GM19023 (cell line): ENCODE results near the gene SSR1.
"Not testable (repeated sequence)": the region's sequence is repeated elsewhere in the genome, so short reads cannot be mapped to it uniquely, and the experiment has no call there.

ENCODE experiments used
- ATAC-seq: cut with Tn5 transposase; IDR thresholded peaks from one replicate; pipeline ENCODE4 v1.9.1; 2021; ENCODE audit warnings: mild to moderate bottlenecking, moderate library complexity; ENCODE audit not compliant: unreplicated experiment

The SSR1 gene

GRCh38 chr6:7319406-7319805 lies 6.4 kb upstream of the SSR1 start:
- not testable (repeated sequence) for ATAC-seq

GRCh38 chr6:7317538-7317937 lies 4.5 kb upstream of the SSR1 start:
- no peak for ATAC-seq

- no peak for ATAC-seq
Observed at GRCh38 chr6:7316658-7317533, 3.9 kb upstream of the SSR1 start.

DNA sequence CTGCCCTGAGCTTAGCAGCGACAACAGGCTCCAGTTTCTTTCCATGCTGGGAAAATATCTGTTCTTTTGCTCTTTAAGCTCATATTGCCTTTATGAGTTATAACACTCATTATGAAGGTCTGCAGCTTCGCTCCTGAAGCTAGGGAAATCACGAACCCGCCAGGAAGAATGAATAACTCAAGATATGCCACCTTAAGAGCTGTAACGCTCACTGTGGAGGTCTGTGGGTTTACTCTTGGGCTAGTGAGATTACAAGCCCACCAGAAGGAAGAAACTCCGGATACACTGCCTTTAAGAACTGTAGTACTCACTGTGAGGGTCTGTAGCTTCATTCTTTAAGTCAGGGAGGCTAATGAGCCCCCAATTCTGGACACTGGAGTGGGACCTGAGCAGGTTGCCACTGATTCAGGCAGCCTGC lies 3.0 kb upstream of the SSR1 start:
- no peak for ATAC-seq

DNA sequence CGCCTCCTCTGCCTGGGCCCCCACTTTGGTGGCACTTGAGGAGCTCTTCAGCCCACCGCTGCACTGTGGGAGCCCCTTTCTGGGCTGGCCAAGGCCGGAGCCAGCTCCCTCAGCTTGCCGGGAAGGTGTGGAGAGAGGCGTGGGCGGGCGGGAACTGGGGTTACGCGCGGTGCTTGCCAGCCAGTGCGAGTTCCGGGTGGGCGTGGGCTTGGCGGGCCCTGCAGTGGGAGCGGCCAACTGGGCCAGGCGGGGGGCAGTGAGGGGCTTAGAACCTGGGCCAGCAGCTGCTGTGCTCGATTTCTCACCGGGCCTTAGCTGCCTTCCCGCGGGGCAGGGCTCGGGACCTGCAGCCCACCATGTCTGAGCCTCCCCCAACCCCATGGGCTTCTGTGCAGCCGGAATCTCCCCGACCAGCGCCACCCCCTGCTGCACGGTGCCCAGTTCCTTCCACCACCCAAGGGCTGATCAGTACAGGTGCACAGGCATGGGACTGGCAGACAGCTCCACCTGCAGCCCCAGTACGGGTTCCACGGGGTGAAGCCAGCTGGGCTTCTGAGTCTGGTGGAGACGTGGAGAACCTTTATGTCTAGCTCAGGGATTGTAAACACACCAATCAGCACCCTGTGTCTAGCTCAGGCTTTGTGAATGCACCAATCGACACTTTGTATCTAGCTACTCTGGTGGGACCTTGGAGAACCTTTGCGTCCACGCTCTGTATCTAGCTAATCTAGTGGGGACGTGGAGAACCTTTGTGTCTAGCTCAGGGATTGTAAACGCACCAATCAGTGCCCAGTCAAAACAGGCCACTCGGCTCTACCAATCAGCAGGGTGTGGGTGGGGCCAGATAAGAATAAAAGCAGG lies 2.3 kb upstream of the SSR1 start:
- ATAC-seq = not testable (repeated sequence)

DNA sequence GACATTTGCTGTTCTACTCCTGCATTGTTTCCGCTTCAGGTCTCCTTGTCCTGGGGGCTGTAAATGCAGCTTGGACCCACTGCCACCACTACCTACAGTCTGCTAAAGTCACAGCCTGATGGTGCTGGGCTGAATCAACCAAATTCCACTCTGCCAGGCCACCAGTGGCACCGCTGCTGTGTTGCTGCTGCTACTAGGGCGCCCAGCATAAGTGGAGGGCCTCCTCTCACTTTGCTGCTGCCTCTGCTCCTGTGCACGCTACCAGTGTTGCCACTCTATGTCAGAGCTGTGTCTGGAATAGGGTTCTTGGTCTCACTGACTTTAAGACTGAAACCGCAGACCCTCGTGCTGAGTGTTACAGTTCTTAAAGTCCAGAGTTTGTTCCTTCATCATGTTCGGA lies 1.4 kb upstream of the SSR1 start:
- ATAC-seq = no peak

- ATAC-seq = no peak
Observed at GRCh38 chr6:7313505-7314165, 636 bp upstream of the SSR1 start.

DNA sequence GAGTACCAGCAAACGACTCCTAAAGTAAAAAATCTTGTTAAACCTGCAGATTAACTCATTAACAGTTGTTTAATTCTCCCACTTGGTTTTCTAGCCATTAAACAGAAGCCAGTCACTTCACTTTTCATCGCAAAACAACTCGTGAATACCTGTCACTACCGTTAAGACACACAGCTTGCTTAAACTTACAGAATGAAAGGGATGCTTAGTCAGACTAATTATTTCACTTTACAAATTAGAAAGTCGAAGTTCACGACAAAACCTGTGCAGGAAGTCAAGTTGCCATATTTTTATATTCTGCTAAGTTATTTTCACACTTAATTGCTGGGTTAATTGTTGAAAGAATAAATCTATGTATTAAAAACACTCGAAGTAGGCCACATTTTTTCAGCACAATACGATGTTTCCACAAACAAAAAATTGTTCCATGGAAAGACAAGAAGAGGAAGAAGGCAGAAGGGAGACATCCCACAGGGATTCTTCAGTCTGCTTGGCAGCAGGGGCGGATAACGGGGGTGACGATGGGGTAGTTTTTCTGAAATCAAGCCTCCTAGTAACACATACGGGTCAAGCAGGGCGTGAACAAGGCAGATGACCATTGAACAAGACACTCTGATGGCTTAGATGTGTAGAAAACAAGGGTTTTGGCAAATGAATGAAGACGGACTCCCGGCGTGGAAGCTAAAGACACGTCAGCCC lies 933 bp downstream of the SSR1 start:
- peak; percentile 2 for ATAC-seq

GRCh38 chr6:7311176-7311575 lies 1.8 kb downstream of the SSR1 start:
- no peak for ATAC-seq

DNA sequence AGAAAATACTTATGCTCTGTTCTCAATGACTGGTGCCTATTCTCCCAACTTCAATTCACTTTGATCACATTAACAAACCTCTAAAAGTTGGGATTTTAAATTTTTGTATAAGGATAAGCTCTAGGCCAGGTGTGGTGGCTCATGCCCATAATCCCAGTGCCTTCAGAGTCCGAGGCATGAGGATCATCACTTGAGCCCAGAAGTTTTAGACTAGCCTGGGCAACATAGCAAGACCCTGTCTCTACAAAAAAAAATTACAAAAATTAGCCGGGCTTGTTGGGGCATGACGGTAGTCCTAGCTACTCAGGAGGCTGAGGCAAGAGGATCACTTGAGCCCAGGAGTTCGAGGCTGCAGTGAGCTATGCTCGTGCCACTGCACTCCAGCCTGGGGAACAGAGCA lies 3.9 kb downstream of the SSR1 start:
- ATAC-seq = no peak

GRCh38 chr6:7307533-7307932 lies 5.5 kb downstream of the SSR1 start:
- ATAC-seq = no peak

- ATAC-seq = no peak
Observed at GRCh38 chr6:7304821-7305220, 8.2 kb downstream of the SSR1 start.

DNA sequence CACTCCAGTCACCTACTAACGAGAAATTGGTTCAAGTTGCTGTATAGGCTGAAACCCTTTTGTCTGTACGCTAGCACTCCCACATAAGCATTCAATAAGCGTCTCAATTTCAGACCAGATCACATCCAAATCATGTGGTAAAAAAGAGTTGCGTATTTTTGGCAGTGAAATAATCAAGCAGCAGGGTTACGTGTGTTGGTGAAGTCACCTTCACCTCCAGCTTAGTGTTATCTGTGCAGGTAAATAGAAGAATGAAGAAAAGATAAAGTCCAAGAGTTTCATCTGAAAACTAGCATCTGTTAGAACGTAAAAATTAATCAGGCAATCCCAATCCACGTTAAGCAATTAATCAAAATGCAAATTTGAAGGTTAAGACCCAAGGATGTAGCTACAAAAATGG lies 11.3 kb downstream of the SSR1 start:
- ATAC-seq = no peak

DNA sequence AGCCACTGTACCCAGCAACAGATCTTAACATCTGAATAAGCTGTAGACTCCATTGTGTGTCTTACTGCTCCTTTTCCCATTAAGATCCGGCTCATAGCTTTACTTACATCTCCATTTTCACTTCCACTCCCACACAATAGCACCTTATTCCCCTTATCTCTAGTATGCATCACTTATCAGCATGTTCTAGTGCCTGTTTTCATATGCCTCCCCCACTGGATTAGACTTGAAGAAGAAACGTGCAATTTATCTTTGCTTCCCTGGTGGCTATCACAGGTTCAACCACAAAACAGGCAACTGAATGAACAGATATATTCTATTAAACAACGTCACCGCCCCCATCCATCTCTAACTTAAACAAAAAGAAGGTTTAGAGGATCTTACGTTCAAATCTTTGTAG lies 12.1 kb downstream of the SSR1 start:
- ATAC-seq = no peak

DNA sequence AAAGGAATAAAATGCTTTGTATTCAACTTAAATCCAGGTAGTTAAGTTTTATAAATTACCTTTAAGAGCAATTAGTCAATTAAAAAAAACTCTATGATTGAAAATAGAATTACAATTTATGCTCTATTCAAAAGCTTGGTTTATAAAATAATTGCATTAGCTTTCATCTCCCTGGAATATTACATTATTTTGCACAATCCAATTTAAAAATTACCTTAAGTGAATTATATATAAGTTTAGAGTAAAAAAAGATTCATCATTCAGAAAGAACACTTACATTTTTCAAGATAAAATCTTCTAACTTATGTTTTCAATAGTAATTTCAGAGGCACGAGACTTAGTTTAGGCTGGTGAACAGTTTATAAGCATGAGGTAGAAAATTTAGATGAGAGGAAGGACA lies 14.9 kb downstream of the SSR1 start:
- no peak for ATAC-seq

DNA sequence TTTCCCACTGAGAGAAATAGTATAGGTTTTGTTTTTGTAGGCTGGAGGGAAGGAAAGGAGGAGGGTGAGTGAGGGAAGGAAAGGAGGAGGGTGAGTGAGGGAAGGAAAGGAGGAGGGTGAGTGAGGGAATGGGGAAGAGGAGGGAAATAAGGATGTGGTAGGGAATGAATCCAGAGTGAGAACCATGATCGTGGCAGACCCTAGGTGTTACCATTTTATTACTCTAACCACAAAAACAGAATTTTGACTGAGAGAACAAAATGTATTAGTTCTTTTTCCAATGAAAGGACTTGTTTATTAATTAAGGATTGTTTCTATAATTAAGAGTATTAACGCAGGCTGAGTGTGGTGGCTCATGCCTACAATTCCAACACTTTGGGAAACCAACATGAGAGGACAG lies 16.4 kb downstream of the SSR1 start:
- ATAC-seq = no peak

GRCh38 chr6:7295916-7296315 lies 17.1 kb downstream of the SSR1 start:
- ATAC-seq = no peak

DNA sequence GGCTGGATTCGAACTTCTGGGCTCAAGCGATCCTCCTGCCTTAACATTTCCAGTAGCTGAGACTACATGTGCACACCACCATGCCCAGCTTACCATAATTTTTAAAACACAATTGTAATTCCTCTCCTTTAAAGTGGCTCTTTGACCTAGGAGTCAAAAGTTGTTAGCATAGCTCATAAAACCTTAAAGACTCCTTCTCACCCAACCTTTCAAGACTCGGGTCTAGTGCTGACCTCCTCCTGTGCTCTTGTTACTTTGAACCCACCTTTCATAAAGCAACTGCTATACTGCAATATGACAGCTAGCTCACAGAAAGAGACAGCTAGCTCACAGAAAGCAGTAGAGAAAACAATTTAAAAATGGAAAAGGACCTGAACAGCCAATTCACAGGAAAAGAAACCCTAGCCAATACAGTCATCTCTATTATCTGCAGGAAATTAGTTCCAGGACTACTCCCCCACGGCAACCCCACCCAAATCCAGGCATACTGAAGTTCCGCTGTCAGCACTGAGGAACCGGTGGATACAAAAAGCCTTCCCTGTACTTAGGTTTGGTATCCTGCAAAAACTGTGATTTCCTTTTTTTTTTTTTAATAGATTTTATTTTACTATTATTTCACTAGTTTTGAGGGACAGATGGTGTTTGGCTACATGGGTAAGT lies 20.3 kb downstream of the SSR1 start:
- no peak for ATAC-seq

DNA sequence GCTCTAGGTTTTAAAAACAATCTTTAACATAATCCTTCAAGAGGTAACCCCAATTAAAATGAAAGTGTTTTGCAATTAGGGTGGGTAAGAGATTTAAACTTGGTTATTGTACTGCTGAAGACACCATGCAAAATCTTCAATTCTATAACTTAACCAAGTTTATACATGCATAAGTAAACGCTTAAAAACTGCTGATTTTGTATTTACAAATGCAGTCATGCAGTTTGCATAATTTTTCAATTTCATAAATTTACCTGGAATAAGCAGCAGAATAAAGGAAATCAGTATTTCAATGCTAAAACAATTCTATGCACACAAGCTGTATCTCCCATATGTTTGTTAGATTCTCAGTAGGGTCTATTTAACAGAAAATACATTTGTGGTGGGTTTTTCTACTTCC lies 22.9 kb downstream of the SSR1 start:
- no peak for ATAC-seq

- no peak for ATAC-seq
Observed at GRCh38 chr6:7285416-7285815, 27.6 kb downstream of the SSR1 start.
